ENCODE data around the gene PDCD1LG2. TPM values are rescaled to one million over a fixed set of nuclear protein-coding genes. Genes with fewer than 3 reads are reported as not detected.

PDCD1LG2 gene
- polyA plus RNA-seq, 1 of the 3 experiments (the other 2 are of a cell fraction) = 11.1 TPM

DNA sequence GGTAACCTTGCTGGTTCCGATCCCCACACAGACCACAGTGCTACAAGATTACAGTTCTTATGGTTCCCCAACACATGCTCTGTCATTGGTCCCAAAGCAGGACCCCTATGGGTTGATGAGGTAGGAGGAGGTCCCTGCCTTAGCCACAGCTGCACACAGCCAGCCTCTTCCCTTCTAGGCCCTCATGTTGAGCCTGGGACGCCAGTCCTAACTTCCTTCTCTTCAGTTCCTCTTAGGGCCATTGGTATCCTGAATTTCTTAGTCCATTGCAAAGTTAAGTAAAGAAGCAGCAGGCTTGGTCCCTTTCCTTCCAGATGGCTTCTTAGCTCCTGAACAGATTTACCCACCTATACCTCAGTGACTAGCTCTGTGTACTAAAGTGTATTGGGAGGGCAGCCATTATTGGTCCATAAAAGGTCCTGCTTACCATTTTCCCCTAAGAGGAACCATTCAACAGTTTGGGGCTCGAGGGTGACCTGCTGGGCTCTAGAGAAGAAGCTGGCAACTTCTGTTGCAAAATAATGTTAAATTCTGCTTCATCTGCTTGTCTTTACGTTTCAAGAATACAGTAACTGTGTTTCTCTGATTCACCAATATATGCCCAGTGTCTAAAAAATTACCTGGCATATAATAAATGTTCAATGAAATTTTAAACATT lies 50.2 kb downstream of the PDCD1LG2 start:
- Histone ChIP-seq H3K4me2 (no peak overlapping the region), H3K79me2 (ENCODE audit: insufficient read depth) (no peaks in the 10 kb centered on the region), H4K20me1 (ENCODE audit: insufficient read depth) (no peaks in the 10 kb centered on the region), H3F3A (replicated peaks; ENCODE audit: insufficient read depth) (peaks cover 7% of the 10 kb centered on the region), H3K27ac (ENCODE audit: low read depth in 2 of 2, low read length in 1 of 2) (no peak overlapping the region), H3K4me3 (ENCODE audit: low read depth in 2 of 2, low read length in 1 of 2) (no peak overlapping the region), H3K9me2 (no peaks in the 10 kb centered on the region), H3K9me3 (no peaks in the 10 kb centered on the region), H2AFZ (ENCODE audit: low read depth) (no peak overlapping the region), H3K27me3 (ENCODE audit: insufficient read depth) (no peaks in the 10 kb centered on the region), H3K4me1 (ENCODE audit: control insufficient read depth in 1 of 2, insufficient read depth in 2 of 2, low read depth in 1 of 2, low read length in 1 of 2) (0 out of 4 replicates have a peak, but pooled peaks cover 0 to 8% of the 10 kb centered on the region in 2 experiments), H3K9ac (no peak overlapping the region), H3K36me3 (replicated peaks in 1 of 2; ENCODE audit: control insufficient read depth in 1 of 2, insufficient read depth in 2 of 2, low read length in 1 of 2) (peaks cover 5 to 28% of the 10 kb centered on the region in 2 experiments)
- TF ChIP-seq EZH2phosphoT487 (IDR thresholded peaks at IDR 0.05; ENCODE audit: borderline replicate concordance, low read depth) (no peak), RAD21 (IDR thresholded peaks at IDR 0.05; ENCODE audit: low read length) (no peak), GABPA (IDR thresholded peaks at IDR 0.05; ENCODE audit: low read depth) (no peak), NRF1 (IDR thresholded peaks at IDR 0.05; ENCODE audit: low read depth, low read length) (no peak), RXRA (IDR thresholded peaks at IDR 0.05; ENCODE audit: borderline replicate concordance, low read depth) (no peak), SMC3 (IDR thresholded peaks at IDR 0.05; ENCODE audit: low read depth, low read length) (no peak), JUND (IDR thresholded peaks at IDR 0.05) (no peak), TCF12 (IDR thresholded peaks at IDR 0.05) (no peak)
- TF ChIP-seq, protein P1, sequence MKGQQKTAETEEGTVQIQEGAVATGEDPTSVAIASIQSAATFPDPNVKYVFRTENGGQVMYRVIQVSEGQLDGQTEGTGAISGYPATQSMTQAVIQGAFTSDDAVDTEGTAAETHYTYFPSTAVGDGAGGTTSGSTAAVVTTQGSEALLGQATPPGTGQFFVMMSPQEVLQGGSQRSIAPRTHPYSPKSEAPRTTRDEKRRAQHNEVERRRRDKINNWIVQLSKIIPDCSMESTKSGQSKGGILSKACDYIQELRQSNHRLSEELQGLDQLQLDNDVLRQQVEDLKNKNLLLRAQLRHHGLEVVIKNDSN (IDR thresholded peaks at IDR 0.05; ENCODE audit: borderline replicate concordance, low read depth) = no peak
- WGBS (ENCODE audit: low lambda C conversion rate) = 77% methylated on average over 3 of the region's 4 CpGs
- no peak for DNase-seq
- ChIA-PET POLR2A (no interaction called here), CTCF (interaction anchor here (0.6 to 1.3 kb wide), 2 partner anchors 10 to 40 kb away, joined by 3 read pairs; no protein-coding TSS in a partner anchor)

DNA sequence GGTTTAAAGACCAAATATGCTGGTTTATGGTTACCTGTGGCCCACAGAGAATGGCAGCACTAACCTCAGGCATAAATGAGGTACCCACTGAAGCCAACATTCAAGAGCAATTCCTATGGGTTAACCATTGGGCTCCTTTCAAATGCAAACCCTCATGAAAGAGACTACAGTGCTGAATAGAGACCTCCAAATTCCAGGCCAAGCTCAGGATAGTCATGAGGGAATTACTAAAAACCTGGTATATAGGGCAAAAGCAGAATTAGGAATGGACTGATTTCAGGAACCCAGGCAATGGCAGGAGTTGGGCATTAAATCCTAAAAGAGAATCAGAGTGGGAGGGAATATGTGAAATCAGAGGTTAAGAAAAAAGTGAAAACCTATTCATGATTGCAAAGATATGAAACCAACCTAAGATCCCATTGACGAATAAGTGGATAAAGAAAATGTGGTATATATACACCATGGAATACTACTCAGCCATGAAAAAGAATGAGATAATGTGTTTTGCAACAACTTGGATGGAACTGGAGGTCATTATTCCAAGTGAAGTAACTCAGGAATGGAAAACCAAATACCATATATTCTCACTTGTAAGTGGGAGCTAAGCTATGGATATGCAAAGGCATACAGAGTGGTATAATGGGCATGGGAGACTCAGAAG lies 51.6 kb downstream of the PDCD1LG2 start:
- no peak overlapping the region for H2AFZ ChIP-seq (ENCODE audit: low read depth)
- H3K36me3 ChIP-seq (replicated peaks in 1 of 2; ENCODE audit: control insufficient read depth in 1 of 2, insufficient read depth in 2 of 2, low read length in 1 of 2) = peaks cover 5 to 28% of the 10 kb centered on the region in 2 experiments
- H3K79me2 ChIP-seq (ENCODE audit: insufficient read depth) = no peaks in the 10 kb centered on the region
- H3K9ac ChIP-seq = no peak overlapping the region
- POLR2A ChIA-PET = no interaction called here
- H3K4me2 ChIP-seq = no peak overlapping the region
- no peaks in the 10 kb centered on the region for H4K20me1 ChIP-seq (ENCODE audit: insufficient read depth)
- H3K4me3 ChIP-seq (ENCODE audit: low read depth in 2 of 2, low read length in 1 of 2) = no peak overlapping the region
- no peaks in the 10 kb centered on the region for H3K27me3 ChIP-seq (ENCODE audit: insufficient read depth)
- no peaks in the 10 kb centered on the region for H3K9me2 ChIP-seq
- H3K4me1 ChIP-seq (ENCODE audit: control insufficient read depth in 1 of 2, insufficient read depth in 2 of 2, low read depth in 1 of 2, low read length in 1 of 2) = 0 out of 4 replicates have a peak, but pooled peaks cover 0 to 8% of the 10 kb centered on the region in 2 experiments
- H3K27ac ChIP-seq (ENCODE audit: low read depth in 2 of 2, low read length in 1 of 2) = no peak overlapping the region
- no peaks in the 10 kb centered on the region for H3K9me3 ChIP-seq
- H3F3A ChIP-seq (replicated peaks; ENCODE audit: insufficient read depth) = peaks cover 7% of the 10 kb centered on the region
- DNase-seq = no peak
- WGBS (ENCODE audit: low lambda C conversion rate) = 94% methylated on average over 1 of the region's 1 CpG
- CTCF ChIA-PET = interaction anchor here (1.0 to 1.4 kb wide), 2 partner anchors 28 to 38 kb away, joined by 3 to 4 read pairs; no protein-coding TSS in a partner anchor
- TF ChIP-seq MXI1 (IDR thresholded peaks at IDR 0.05; ENCODE audit: low read depth, low read length) (no peak), RCOR1 (IDR thresholded peaks at IDR 0.05; ENCODE audit: low read length) (no peak), MEF2A (IDR thresholded peaks at IDR 0.05; ENCODE audit: borderline replicate concordance, low read depth) (no peak), NRF1 (IDR thresholded peaks at IDR 0.05; ENCODE audit: low read depth, low read length) (no peak), ELF1 (IDR thresholded peaks at IDR 0.05) (no peak), GATA2 (CRISPR knock-in tag; IDR thresholded peaks at IDR 0.05) (no peak), FOXM1 (IDR thresholded peaks at IDR 0.05; ENCODE audit: low read depth) (no peak), NFIC (IDR thresholded peaks at IDR 0.05; ENCODE audit: borderline replicate concordance) (no peak), TEAD4 (IDR thresholded peaks at IDR 0.05; ENCODE audit: borderline replicate concordance, insufficient read depth) (no peak)
- TF ChIP-seq, protein P1 (IDR thresholded peaks at IDR 0.05; ENCODE audit: borderline replicate concordance, low read depth) = no peak
- TF ChIP-seq, protein P2, sequence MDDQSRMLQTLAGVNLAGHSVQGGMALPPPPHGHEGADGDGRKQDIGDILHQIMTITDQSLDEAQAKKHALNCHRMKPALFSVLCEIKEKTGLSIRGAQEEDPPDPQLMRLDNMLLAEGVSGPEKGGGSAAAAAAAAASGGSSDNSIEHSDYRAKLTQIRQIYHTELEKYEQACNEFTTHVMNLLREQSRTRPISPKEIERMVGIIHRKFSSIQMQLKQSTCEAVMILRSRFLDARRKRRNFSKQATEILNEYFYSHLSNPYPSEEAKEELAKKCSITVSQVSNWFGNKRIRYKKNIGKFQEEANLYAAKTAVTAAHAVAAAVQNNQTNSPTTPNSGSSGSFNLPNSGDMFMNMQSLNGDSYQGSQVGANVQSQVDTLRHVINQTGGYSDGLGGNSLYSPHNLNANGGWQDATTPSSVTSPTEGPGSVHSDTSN (IDR thresholded peaks at IDR 0.05) = no peak
- TF ChIP-seq, protein P3, sequence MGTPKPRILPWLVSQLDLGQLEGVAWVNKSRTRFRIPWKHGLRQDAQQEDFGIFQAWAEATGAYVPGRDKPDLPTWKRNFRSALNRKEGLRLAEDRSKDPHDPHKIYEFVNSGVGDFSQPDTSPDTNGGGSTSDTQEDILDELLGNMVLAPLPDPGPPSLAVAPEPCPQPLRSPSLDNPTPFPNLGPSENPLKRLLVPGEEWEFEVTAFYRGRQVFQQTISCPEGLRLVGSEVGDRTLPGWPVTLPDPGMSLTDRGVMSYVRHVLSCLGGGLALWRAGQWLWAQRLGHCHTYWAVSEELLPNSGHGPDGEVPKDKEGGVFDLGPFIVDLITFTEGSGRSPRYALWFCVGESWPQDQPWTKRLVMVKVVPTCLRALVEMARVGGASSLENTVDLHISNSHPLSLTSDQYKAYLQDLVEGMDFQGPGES (IDR thresholded peaks at IDR 0.05; ENCODE audit: low read depth, low read length) = no peak
- TF ChIP-seq, protein P4, sequence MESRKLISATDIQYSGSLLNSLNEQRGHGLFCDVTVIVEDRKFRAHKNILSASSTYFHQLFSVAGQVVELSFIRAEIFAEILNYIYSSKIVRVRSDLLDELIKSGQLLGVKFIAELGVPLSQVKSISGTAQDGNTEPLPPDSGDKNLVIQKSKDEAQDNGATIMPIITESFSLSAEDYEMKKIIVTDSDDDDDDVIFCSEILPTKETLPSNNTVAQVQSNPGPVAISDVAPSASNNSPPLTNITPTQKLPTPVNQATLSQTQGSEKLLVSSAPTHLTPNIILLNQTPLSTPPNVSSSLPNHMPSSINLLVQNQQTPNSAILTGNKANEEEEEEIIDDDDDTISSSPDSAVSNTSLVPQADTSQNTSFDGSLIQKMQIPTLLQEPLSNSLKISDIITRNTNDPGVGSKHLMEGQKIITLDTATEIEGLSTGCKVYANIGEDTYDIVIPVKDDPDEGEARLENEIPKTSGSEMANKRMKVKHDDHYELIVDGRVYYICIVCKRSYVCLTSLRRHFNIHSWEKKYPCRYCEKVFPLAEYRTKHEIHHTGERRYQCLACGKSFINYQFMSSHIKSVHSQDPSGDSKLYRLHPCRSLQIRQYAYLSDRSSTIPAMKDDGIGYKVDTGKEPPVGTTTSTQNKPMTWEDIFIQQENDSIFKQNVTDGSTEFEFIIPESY (IDR thresholded peaks at IDR 0.05; ENCODE audit: borderline replicate concordance, low read depth) = no peak

Data from SK-N-SH (cell line).